ENCODE data around the gene MAP3K10. TPM values are rescaled to one million over a fixed set of nuclear protein-coding genes. Genes with fewer than 3 reads are reported as not detected.

MAP3K10 gene
- total and polyA plus RNA-seq, 2 of the 4 experiments (the other 2 are of a cell fraction), result 1.8 to 5.5 TPM

GRCh38 chr19:40221858-40222619, 30.8 kb downstream of the MAP3K10 start:
- H4K20me1 ChIP-seq (ENCODE audit: insufficient read depth, low read length), result no peaks in the 10 kb centered on the region
- no peak overlapping the region for H4K5ac ChIP-seq (ENCODE audit: low read depth, low read length)
- dilution Hi-C loops (cut with HindIII; ENCODE audit: low sequenced_read_pairs, unreplicated experiment), result no loop called here
- no peak overlapping the region for H3K9ac ChIP-seq (ENCODE audit: low read depth, low read length)
- H2BK120ac ChIP-seq (ENCODE audit: low read depth, low read length), result no peak overlapping the region
- DNase-seq (peak; percentile 90), ATAC-seq (ENCODE audit: low read depth) (peak; percentile 69)
- no peak overlapping the region for H3K4me2 ChIP-seq (ENCODE audit: low read depth, low read length)
- no peak overlapping the region for H2AK5ac ChIP-seq (ENCODE audit: low read depth, low read length)
- peaks cover 16% of the 10 kb centered on the region for H3K9me1 ChIP-seq (ENCODE audit: insufficient read depth, low read length)
- H3K27me3 ChIP-seq (ENCODE audit: control insufficient read depth, insufficient read depth, low read length), result peaks cover 4% of the 10 kb centered on the region
- H2AK9ac ChIP-seq (replicated peaks; ENCODE audit: low read depth, low read length, poor library complexity), result no peak overlapping the region
- no peak overlapping the region for H3K23ac ChIP-seq (ENCODE audit: low read depth, low read length)
- intact Hi-C loops (cut with micrococcal nuclease), result loop anchor here (1.0 kb wide), 1 partner anchor 82 kb away; no protein-coding TSS in a partner anchor
- H3K18ac ChIP-seq (ENCODE audit: low read depth, low read length), result no peak overlapping the region
- BruUV-seq (replicated peaks), result no TSS peak
- WGBS, 2 experiments (ENCODE audit: extremely low coverage in 2 of 2, insufficient read length in 1 of 2), result 78% methylated on average over 30 of the region's 41 CpGs; no CpG with 5 or more reads in 1 of the 2 experiments
- H3K36me3 ChIP-seq (ENCODE audit: control insufficient read depth, insufficient read depth, low read length), result no peaks in the 10 kb centered on the region
- H3K4me1 ChIP-seq (ENCODE audit: control insufficient read depth, insufficient read depth, low read length), result peaks cover 5% of the 10 kb centered on the region; the same call in 1 of the 2 replicates
- in situ Hi-C loops (cut with MboI; ENCODE audit: low sequenced_read_pairs), result loop anchor here (5.0 kb wide), 1 partner anchor 80 kb away; no protein-coding TSS in a partner anchor
- H3K14ac ChIP-seq (replicated peaks; ENCODE audit: low read depth, low read length), result no peak overlapping the region
- no peak overlapping the region for H2BK15ac ChIP-seq (ENCODE audit: low read depth, low read length)
- no peak overlapping the region for H3K4ac ChIP-seq (ENCODE audit: low read depth, low read length)
- ChIA-PET POLR2A (ENCODE audit: unreplicated experiment) (no interaction called here), CTCF (interaction anchor here (1.3 kb wide), 1 partner anchor 57 kb away, joined by 3 read pairs; no protein-coding TSS in a partner anchor)
- H2AFZ ChIP-seq (replicated peaks; ENCODE audit: low read length, poor library complexity), result peak overlapping the region; percentile 37
- no peaks in the 10 kb centered on the region for H3K79me1 ChIP-seq (ENCODE audit: low read depth in 1 of 2, low read length in 2 of 2)
- H3K9me3 ChIP-seq (ENCODE audit: control insufficient read depth, insufficient read depth, low read length), result no peaks in the 10 kb centered on the region
- no peak overlapping the region for H3K27ac ChIP-seq (ENCODE audit: insufficient read depth, low read length)
- H3K56ac ChIP-seq (ENCODE audit: extremely low read depth, insufficient read depth, low read length), result no peak overlapping the region
- H3K4me3 ChIP-seq (ENCODE audit: insufficient read depth, low read depth, low read length), result no peak overlapping the region
- no peak overlapping the region for H4K8ac ChIP-seq (ENCODE audit: low read depth in 2 of 2, low read length in 2 of 2)
- no peak overlapping the region for H2BK5ac ChIP-seq (ENCODE audit: low read depth, low read length, poor library complexity, severe bottlenecking)
- no peak overlapping the region for H2BK20ac ChIP-seq (ENCODE audit: low read depth, low read length)
- H4K91ac ChIP-seq (ENCODE audit: insufficient read depth, low read depth, low read length), result no peak overlapping the region
- TF ChIP-seq SMC3 (IDR thresholded peaks at IDR 0.05; ENCODE audit: low read depth, low read length), result peak; percentile 92
- no peak for TF ChIP-seq CEBPB (IDR thresholded peaks at IDR 0.05; ENCODE audit: low read depth, low read length)
- 0 out of 2 replicates have a peak, but pooled peaks have one; percentile 30 for TF ChIP-seq MAZ (IDR thresholded peaks at IDR 0.05; ENCODE audit: borderline replicate concordance, low read depth, low read length)
- TF ChIP-seq CTCF (conservative IDR thresholded peaks at IDR 0.05; ENCODE audit: low read depth, low read length), result peak; percentile 95
- TF ChIP-seq NFE2L2 (IDR thresholded peaks at IDR 0.05; ENCODE audit: low read depth, low read length), result no peak
- peak; percentile 93 for TF ChIP-seq RFX5 (IDR thresholded peaks at IDR 0.05; ENCODE audit: low read depth, low read length)
- TF ChIP-seq BHLHE40 (IDR thresholded peaks at IDR 0.05; ENCODE audit: low read depth, low read length), result no peak
- TF ChIP-seq USF2 (IDR thresholded peaks at IDR 0.05; ENCODE audit: low read depth, low read length), result no peak
- no peak for TF ChIP-seq ELK1 (IDR thresholded peaks at IDR 0.05; ENCODE audit: borderline replicate concordance, low read depth, low read length)
- TF ChIP-seq POLR2A (IDR thresholded peaks at IDR 0.05; ENCODE audit: low read depth, low read length), result no peak
- peak; percentile 99 for TF ChIP-seq FOS (IDR thresholded peaks at IDR 0.05; ENCODE audit: low read depth, low read length)
- TF ChIP-seq RCOR1 (IDR thresholded peaks at IDR 0.05; ENCODE audit: insufficient replicate concordance, low read length), result no peak
- no peak for TF ChIP-seq MAFK (IDR thresholded peaks at IDR 0.05; ENCODE audit: low read depth, low read length)
- no peak for TF ChIP-seq CHD1 (IDR thresholded peaks at IDR 0.05; ENCODE audit: low read depth, low read length)
- TF ChIP-seq RAD21 (IDR thresholded peaks at IDR 0.05; ENCODE audit: low read length), result peak; percentile 87
